Caco-2 (cell line): ENCODE data around the gene CDC42BPG. TPM values are rescaled to one million over a fixed set of nuclear protein-coding genes. Genes with fewer than 3 reads are reported as not detected.

ENCODE experiments used
- BruUV-seq: library from RNA; stranded (reverse); fragments of 400-500 nt; replicated peaks from 2 replicates; lab custom pipeline; 2021; lab: Mats Ljungman, UMichigan
- CTCF ChIA-PET: fragments of 300-600 bp; sonication (Branson Sonifier 250); formaldehyde crosslinking; loops from one replicate; lab custom pipeline; 2022; ENCODE audit warnings: antibody characterized with exemption; lab: Charles Lee
- POLR2A ChIA-PET: fragments of 300-600 bp; sonication (Branson Sonifier 250); formaldehyde crosslinking; loops from one replicate; lab custom pipeline; 2022; ENCODE audit warnings: antibody characterized with exemption; lab: Charles Lee
- DNase-seq, 2 experiments: peaks; one replicate each; pipeline versions ENCODE4 v3.0.0 to v3.0.0-alpha.2; 2020 to 2022
- H3K27me3 ChIP-seq: replicated peaks from 2 replicates; pipeline ENCODE4 v1.6.0; 2011; ENCODE audit warnings: low read length; ENCODE audit not compliant: control insufficient read depth, insufficient read depth
- H3K36me3 ChIP-seq: 2 replicates; pipeline ENCODE4 v1.5.1; 2011; ENCODE audit warnings: low read length; ENCODE audit not compliant: control insufficient read depth, insufficient read depth
- H3K4me1 ChIP-seq: fragments of 250-450 bp; sonication (Bioruptor Pico); 2 replicates; pipeline ENCODE4 v1.5.1; 2020; ENCODE audit warnings: mild to moderate bottlenecking
- H3K4me3 ChIP-seq: 2 replicates; pipeline ENCODE4 v1.5.1; 2011; ENCODE audit warnings: low read depth, mild to moderate bottlenecking, control low read depth, low read length
- H3K9me3 ChIP-seq: fragments of 250-450 bp; sonication (Bioruptor Pico); 2 replicates; pipeline ENCODE4 v1.5.1; 2020; ENCODE audit warnings: mild to moderate bottlenecking, moderate library complexity
- H3K27ac Mint-ChIP-seq: one replicate; pipeline ENCODE4 v1.8.0; 2022; ENCODE audit warnings: mixed read lengths; ENCODE audit not compliant: unreplicated experiment
- H3K27me3 Mint-ChIP-seq: one replicate; pipeline ENCODE4 v1.8.0; 2022; ENCODE audit warnings: mixed read lengths; ENCODE audit not compliant: insufficient read depth, unreplicated experiment
- H3K36me3 Mint-ChIP-seq: one replicate; pipeline ENCODE4 v1.8.0; 2022; ENCODE audit warnings: mild to moderate bottlenecking, mixed read lengths; ENCODE audit not compliant: insufficient read depth, unreplicated experiment
- H3K4me1 Mint-ChIP-seq: one replicate; pipeline ENCODE4 v1.8.0; 2022; ENCODE audit warnings: low read depth, mixed read lengths; ENCODE audit not compliant: unreplicated experiment
- H3K4me3 Mint-ChIP-seq: one replicate; pipeline ENCODE4 v1.8.0; 2022; ENCODE audit warnings: mild to moderate bottlenecking, moderate library complexity, mixed read lengths; ENCODE audit not compliant: unreplicated experiment
- H3K9me3 Mint-ChIP-seq: one replicate; pipeline ENCODE4 v1.8.0; 2022; ENCODE audit warnings: mixed read lengths; ENCODE audit not compliant: unreplicated experiment
- CTCF ChIP-seq, 2 experiments: fragments of 200-600 bp in 1 of 2; IDR thresholded peaks; 1 replicate in 1 of 2; 2 replicates in 1 of 2; pipeline versions ENCODE4 v1.5.1 to v1.8.0; 2011 to 2022; ENCODE audit warnings: antibody characterized with exemption in 1 of 2, control low read depth in 1 of 2, inconsistent platforms in 1 of 2, low read depth in 1 of 2, low read length in 1 of 2, mild to moderate bottlenecking in 1 of 2, moderate library complexity in 1 of 2; ENCODE audit not compliant: insufficient read depth in 1 of 2, severe bottlenecking in 1 of 2, unreplicated experiment in 1 of 2
- intact Hi-C: fragments of 100-400 bp; cut with micrococcal nuclease; formaldehyde crosslinking; loops from one replicate; pipeline ENCODE4 v1.10.0; 2022; ENCODE audit not compliant: unreplicated experiment
- total RNA-seq: library from RNA; stranded (reverse); gene quantifications from 2 replicates; pipeline ENCODE4 v1.2.3, GENCODE V29; 2022

CDC42BPG gene
- total RNA-seq, 1 experiment from 2014 or later = 29.1 TPM

- no TSS peak for BruUV-seq
Measured at GRCh38 chr11:64839887-64840782, 4.3 kb downstream of the CDC42BPG start.

GRCh38 chr11:64839335-64839734, 5.1 kb downstream of the CDC42BPG start:
- H3K36me3 ChIP-seq = peaks cover 9% of the 10 kb centered on the region
- H3K27me3 Mint-ChIP-seq = no peaks in the 10 kb centered on the region
- peak overlapping the region; percentile 6 for H3K27ac Mint-ChIP-seq
- peaks cover 11% of the 10 kb centered on the region for H3K4me1 Mint-ChIP-seq
- no TSS peak for BruUV-seq
- no peak overlapping the region for H3K4me3 Mint-ChIP-seq
- DNase-seq = no peak
- intact Hi-C loops = no loop called here
- peaks cover 26% of the 10 kb centered on the region for H3K36me3 Mint-ChIP-seq
- H3K9me3 ChIP-seq = no peaks in the 10 kb centered on the region
- H3K4me3 ChIP-seq = no peak overlapping the region
- no peaks in the 10 kb centered on the region for H3K9me3 Mint-ChIP-seq
- ChIA-PET CTCF (no interaction called here), POLR2A (no interaction called here)
- no peaks in the 10 kb centered on the region for H3K27me3 ChIP-seq
- no peak for TF ChIP-seq CTCF (IDR thresholded peaks at IDR 0.05; ENCODE audit: insufficient read depth in 1 of 2, low read depth in 1 of 2, low read length in 1 of 2, severe bottlenecking in 1 of 2, unreplicated experiment in 1 of 2)
- H3K4me1 ChIP-seq = peaks cover 20% of the 10 kb centered on the region

More at GRCh38 chr11:64839887-64840782, 4.3 kb downstream of the CDC42BPG start:
- ChIA-PET POLR2A (no interaction called here), CTCF (no interaction called here)
- Histone ChIP-seq H3K4me3 (no peak overlapping the region), H3K9me3 (no peaks in the 10 kb centered on the region), H3K36me3 (peaks cover 9% of the 10 kb centered on the region), H3K4me1 (peaks cover 20% of the 10 kb centered on the region), H3K27me3 (no peaks in the 10 kb centered on the region)
- Mint-ChIP-seq H3K4me3 (no peak overlapping the region), H3K4me1 (peaks cover 16% of the 10 kb centered on the region), H3K9me3 (no peaks in the 10 kb centered on the region), H3K27ac (peak overlapping the region; percentile 6), H3K27me3 (no peaks in the 10 kb centered on the region), H3K36me3 (peaks cover 30% of the 10 kb centered on the region)
- intact Hi-C loops = loop anchor here (5.0 kb wide), 2 partner anchors 38 to 63 kb away; partner anchors contain the start of genes MAP4K2 and SF1
- DNase-seq = no peak
- TF ChIP-seq CTCF (IDR thresholded peaks at IDR 0.05; ENCODE audit: insufficient read depth in 1 of 2, low read depth in 1 of 2, low read length in 1 of 2, severe bottlenecking in 1 of 2, unreplicated experiment in 1 of 2) = no peak

GRCh38 chr11:64838600-64839334, 5.7 kb downstream of the CDC42BPG start:
- Histone ChIP-seq H3K27me3 (no peaks in the 10 kb centered on the region), H3K36me3 (peaks cover 9% of the 10 kb centered on the region), H3K4me3 (no peak overlapping the region), H3K9me3 (no peaks in the 10 kb centered on the region), H3K4me1 (peaks cover 20% of the 10 kb centered on the region)
- no peak for TF ChIP-seq CTCF (IDR thresholded peaks at IDR 0.05; ENCODE audit: insufficient read depth in 1 of 2, low read depth in 1 of 2, low read length in 1 of 2, severe bottlenecking in 1 of 2, unreplicated experiment in 1 of 2)
- Mint-ChIP-seq H3K27me3 (no peaks in the 10 kb centered on the region), H3K9me3 (no peaks in the 10 kb centered on the region), H3K4me1 (peaks cover 11% of the 10 kb centered on the region), H3K36me3 (peaks cover 23% of the 10 kb centered on the region), H3K4me3 (no peak overlapping the region), H3K27ac (no peak overlapping the region)
- BruUV-seq = no TSS peak
- no peak for DNase-seq
- CTCF ChIA-PET = no interaction called here
- POLR2A ChIA-PET = no interaction called here
- intact Hi-C loops = no loop called here
